ENCODE measurements around the gene ASB7. TPM values are rescaled to one million over a fixed set of nuclear protein-coding genes. Genes with fewer than 3 reads are reported as not detected.

The ASB7 gene
- total RNA-seq, 4 donors from 2014 or later = 13.8 to 24.8 (median 18.8) TPM

GRCh38 chr15:100627789-100628395 is 25.5 kb downstream of the ASB7 start:
- H3K36me3 ChIP-seq = peaks cover 0 to 22% (median 0%) of the 10 kb centered on the region in 3 donors
- no peaks in the 10 kb centered on the region for H3K27me3 ChIP-seq
- TF ChIP-seq CTCF (IDR thresholded peaks at IDR 0.05) = peak; percentile 66 to 93 (median 85)
- no peak for TF ChIP-seq POLR2A (IDR thresholded peaks at IDR 0.05)
- no peaks in the 10 kb centered on the region for H3K4me1 ChIP-seq
- DNase-seq = peak in 2 of 3 donors; percentile 50 to 86
- H3K27ac ChIP-seq = no peak overlapping the region
- no peaks in the 10 kb centered on the region for H3K9me3 ChIP-seq
- no peak overlapping the region for H3K4me3 ChIP-seq

- no peaks in the 10 kb centered on the region for H3K9me3 ChIP-seq
- no peak for DNase-seq
- no peaks in the 10 kb centered on the region for H3K4me1 ChIP-seq
- H3K36me3 ChIP-seq = peaks cover 0 to 22% (median 0%) of the 10 kb centered on the region in 3 donors
- H3K27me3 ChIP-seq = no peaks in the 10 kb centered on the region
- no peak overlapping the region for H3K27ac ChIP-seq
- H3K4me3 ChIP-seq = no peak overlapping the region
- TF ChIP-seq CTCF (IDR thresholded peaks at IDR 0.05) = no peak
- TF ChIP-seq POLR2A (IDR thresholded peaks at IDR 0.05) = no peak
These were observed 26.4 kb downstream of the ASB7 start for GRCh38 chr15:100628746-100629145.

- Histone ChIP-seq H3K9me3 (no peaks in the 10 kb centered on the region), H3K27ac (no peak overlapping the region), H3K27me3 (no peaks in the 10 kb centered on the region), H3K4me3 (no peak overlapping the region), H3K4me1 (peaks cover 0 to 7% (median 0%) of the 10 kb centered on the region in 4 donors), H3K36me3 (peaks cover 0 to 22% (median 0%) of the 10 kb centered on the region in 3 donors)
- no peak for DNase-seq
- TF ChIP-seq CTCF (IDR thresholded peaks at IDR 0.05) = no peak
- TF ChIP-seq POLR2A (IDR thresholded peaks at IDR 0.05) = no peak
These were observed 29.4 kb downstream of the ASB7 start for GRCh38 chr15:100631831-100632230.

- Histone ChIP-seq H3K36me3 (peaks cover 0 to 22% (median 0%) of the 10 kb centered on the region in 3 donors), H3K4me1 (peaks cover 0 to 13% (median 0%) of the 10 kb centered on the region in 4 donors), H3K9me3 (no peaks in the 10 kb centered on the region), H3K27me3 (no peaks in the 10 kb centered on the region), H3K27ac (no peak overlapping the region), H3K4me3 (no peak overlapping the region)
- TF ChIP-seq POLR2A (IDR thresholded peaks at IDR 0.05) (no peak), CTCF (IDR thresholded peaks at IDR 0.05) (no peak)
- DNase-seq = no peak
These were observed 31.3 kb downstream of the ASB7 start for GRCh38 chr15:100633763-100634075.

- H3K27ac ChIP-seq = no peak overlapping the region
- peaks cover 0 to 12% (median 0%) of the 10 kb centered on the region in 3 donors for H3K36me3 ChIP-seq
- H3K4me3 ChIP-seq = no peak overlapping the region
- TF ChIP-seq CTCF (IDR thresholded peaks at IDR 0.05) (no peak), POLR2A (IDR thresholded peaks at IDR 0.05) (no peak)
- peaks cover 0 to 13% (median 0%) of the 10 kb centered on the region in 4 donors for H3K4me1 ChIP-seq
- no peaks in the 10 kb centered on the region for H3K9me3 ChIP-seq
- no peak for DNase-seq
- H3K27me3 ChIP-seq = no peaks in the 10 kb centered on the region
These were observed 33.1 kb downstream of the ASB7 start for GRCh38 chr15:100635406-100636071.

Measured in Peyer's patch (tissue), 4 donors.